Activated T-cell treated with anti-CD3 and anti-CD28 coated beads for 4 hours (primary cell): ENCODE measurements around the gene PRELID2.
"Not testable (repeated sequence)": the region's sequence is repeated elsewhere in the genome, so short reads cannot be mapped to it uniquely, and the experiment has no call there.

Source experiments
- DNase-seq: peaks from one replicate; pipeline ENCODE4 v3.0.0-alpha.2; 2020

The PRELID2 gene

GRCh38 chr5:145838276-145838675 is 3.1 kb upstream of the PRELID2 start:
- DNase-seq: no peak

GRCh38 chr5:145836241-145836640 is 1.1 kb upstream of the PRELID2 start:
- not testable (repeated sequence) for DNase-seq

- DNase-seq: no peak
Measured at GRCh38 chr5:145835848-145836239, 702 bp upstream of the PRELID2 start.

- DNase-seq: no peak
Measured at GRCh38 chr5:145834554-145834916, 607 bp downstream of the PRELID2 start.

GRCh38 chr5:145833631-145834200 is 1.4 kb downstream of the PRELID2 start:
- DNase-seq: no peak

GRCh38 chr5:145830594-145830993 is 4.5 kb downstream of the PRELID2 start:
- DNase-seq: no peak

GRCh38 chr5:145829708-145830361 is 5.3 kb downstream of the PRELID2 start:
- no peak for DNase-seq

GRCh38 chr5:145826895-145827674 is 8.1 kb downstream of the PRELID2 start:
- no peak for DNase-seq

- DNase-seq: no peak
Measured at GRCh38 chr5:145825751-145826180, 9.4 kb downstream of the PRELID2 start.

- DNase-seq: no peak
Measured at GRCh38 chr5:145824040-145824439, 11.1 kb downstream of the PRELID2 start.

- no peak for DNase-seq
Measured at GRCh38 chr5:145818604-145819003, 16.5 kb downstream of the PRELID2 start.

GRCh38 chr5:145812877-145813276 is 22.3 kb downstream of the PRELID2 start:
- no peak for DNase-seq

- DNase-seq: no peak
Measured at GRCh38 chr5:145811834-145812625, 23.1 kb downstream of the PRELID2 start.

- no peak for DNase-seq
Measured at GRCh38 chr5:145806923-145807322, 28.2 kb downstream of the PRELID2 start.

- no peak for DNase-seq
Measured at GRCh38 chr5:145805819-145806218, 29.3 kb downstream of the PRELID2 start.

GRCh38 chr5:145804701-145805100 is 30.4 kb downstream of the PRELID2 start:
- DNase-seq: no peak

- DNase-seq: no peak
Measured at GRCh38 chr5:145803112-145804004, 31.8 kb downstream of the PRELID2 start.

GRCh38 chr5:145801195-145801594 is 33.9 kb downstream of the PRELID2 start:
- no peak for DNase-seq

- no peak for DNase-seq
Measured at GRCh38 chr5:145800181-145800580, 35.0 kb downstream of the PRELID2 start.

- not testable (repeated sequence) for DNase-seq
Measured at GRCh38 chr5:145798503-145798902, 36.6 kb downstream of the PRELID2 start.

- DNase-seq: no peak
Measured at GRCh38 chr5:145797336-145797735, 37.8 kb downstream of the PRELID2 start.

GRCh38 chr5:145796318-145796717 is 38.8 kb downstream of the PRELID2 start:
- no peak for DNase-seq
